ENCODE measurements around the gene BCAP29. TPM values are rescaled to one million over a fixed set of nuclear protein-coding genes. Genes with fewer than 3 reads are reported as not detected.

Gene BCAP29
- total RNA-seq, 1 donor from 2014 or later = 73.0 TPM

- H3K27me3 Mint-ChIP-seq (ENCODE audit: low read depth) = no peaks in the 10 kb centered on the region
- H3K27ac Mint-ChIP-seq (ENCODE audit: unreplicated experiment) = no peak overlapping the region
- peaks cover 27% of the 10 kb centered on the region for H3K4me1 Mint-ChIP-seq (ENCODE audit: low read depth)
- no peak for DNase-seq (ENCODE audit: low spot score)
- TF ChIP-seq CTCF (IDR thresholded peaks at IDR 0.05) = no peak
- H3K4me3 Mint-ChIP-seq (ENCODE audit: unreplicated experiment) = no peak overlapping the region
- no peaks in the 10 kb centered on the region for H3K9me3 Mint-ChIP-seq (ENCODE audit: low read depth)
- H3K36me3 Mint-ChIP-seq (ENCODE audit: low read depth) = peaks cover 11% of the 10 kb centered on the region
Measured at GRCh38 chr7:107582875-107583274, 2.8 kb downstream of the BCAP29 start.

GRCh38 chr7:107584716-107585115 lies 4.7 kb downstream of the BCAP29 start:
- Mint-ChIP-seq H3K36me3 (ENCODE audit: low read depth) (peaks cover 16% of the 10 kb centered on the region), H3K27me3 (ENCODE audit: low read depth) (no peaks in the 10 kb centered on the region), H3K9me3 (ENCODE audit: low read depth) (no peaks in the 10 kb centered on the region), H3K4me3 (ENCODE audit: unreplicated experiment) (no peak overlapping the region), H3K27ac (ENCODE audit: unreplicated experiment) (no peak overlapping the region), H3K4me1 (ENCODE audit: low read depth) (peaks cover 20% of the 10 kb centered on the region)
- TF ChIP-seq CTCF (IDR thresholded peaks at IDR 0.05) = no peak
- no peak for DNase-seq (ENCODE audit: low spot score)

DNA sequence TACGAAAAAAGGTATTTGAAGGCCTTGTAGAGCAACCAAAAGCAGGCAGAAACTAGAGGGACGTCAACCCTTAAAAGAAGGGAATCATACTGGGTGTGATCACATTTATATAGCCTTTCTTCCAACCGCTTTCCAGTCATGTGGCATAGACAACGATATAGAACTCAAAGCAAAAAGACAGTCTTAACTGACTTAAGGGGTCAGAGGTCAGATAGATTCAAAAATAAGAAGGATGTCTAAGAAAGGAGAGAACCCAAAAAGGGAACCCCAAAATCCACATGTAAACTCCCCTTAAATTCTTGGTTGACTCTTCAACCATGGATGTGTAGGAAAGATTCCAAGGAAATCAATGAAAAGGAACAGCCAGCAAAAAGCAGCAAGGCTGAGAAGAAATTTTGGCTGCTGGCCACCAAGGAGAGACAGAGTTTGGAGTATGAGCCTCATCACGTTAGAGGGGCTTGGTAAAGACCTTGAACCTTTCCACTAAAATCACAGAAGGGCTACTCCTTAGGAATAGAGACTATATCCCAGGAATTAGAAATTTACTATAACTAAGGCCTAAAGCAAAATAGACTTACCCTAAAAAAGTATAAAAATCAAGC lies 8.6 kb downstream of the BCAP29 start:
- no peak for TF ChIP-seq CTCF (IDR thresholded peaks at IDR 0.05)
- H3K4me1 Mint-ChIP-seq (ENCODE audit: low read depth) = peaks cover 21% of the 10 kb centered on the region
- peaks cover 16% of the 10 kb centered on the region for H3K36me3 Mint-ChIP-seq (ENCODE audit: low read depth)
- no peaks in the 10 kb centered on the region for H3K9me3 Mint-ChIP-seq (ENCODE audit: low read depth)
- no peak overlapping the region for H3K27ac Mint-ChIP-seq (ENCODE audit: unreplicated experiment)
- no peaks in the 10 kb centered on the region for H3K27me3 Mint-ChIP-seq (ENCODE audit: low read depth)
- no peak for DNase-seq (ENCODE audit: low spot score)
- no peak overlapping the region for H3K4me3 Mint-ChIP-seq (ENCODE audit: unreplicated experiment)

DNA sequence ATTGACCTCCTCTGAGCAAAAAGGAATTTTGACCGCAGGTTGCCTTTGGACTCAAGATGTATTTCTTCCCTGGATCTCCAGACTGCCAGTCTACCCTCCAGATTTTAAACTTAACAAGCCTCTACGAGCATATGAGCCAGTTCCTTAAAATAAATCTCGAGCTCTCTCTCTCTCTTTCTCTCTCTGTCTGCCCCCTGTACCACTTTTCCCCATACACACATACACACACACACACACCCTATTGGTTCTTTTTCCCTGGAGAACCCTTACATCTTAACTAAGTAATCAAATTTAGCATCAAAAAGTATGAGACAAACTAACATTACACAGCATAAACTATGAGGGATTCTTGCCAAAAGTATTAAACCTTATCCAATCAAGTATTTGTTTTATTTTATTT lies 11.4 kb downstream of the BCAP29 start:
- Mint-ChIP-seq H3K4me3 (ENCODE audit: unreplicated experiment) (no peak overlapping the region), H3K36me3 (ENCODE audit: low read depth) (peaks cover 8% of the 10 kb centered on the region), H3K4me1 (ENCODE audit: low read depth) (peaks cover 38% of the 10 kb centered on the region), H3K27ac (ENCODE audit: unreplicated experiment) (peak overlapping the region; percentile 60), H3K27me3 (ENCODE audit: low read depth) (no peaks in the 10 kb centered on the region), H3K9me3 (ENCODE audit: low read depth) (no peaks in the 10 kb centered on the region)
- DNase-seq (ENCODE audit: low spot score) = no peak
- no peak for TF ChIP-seq CTCF (IDR thresholded peaks at IDR 0.05)

DNA sequence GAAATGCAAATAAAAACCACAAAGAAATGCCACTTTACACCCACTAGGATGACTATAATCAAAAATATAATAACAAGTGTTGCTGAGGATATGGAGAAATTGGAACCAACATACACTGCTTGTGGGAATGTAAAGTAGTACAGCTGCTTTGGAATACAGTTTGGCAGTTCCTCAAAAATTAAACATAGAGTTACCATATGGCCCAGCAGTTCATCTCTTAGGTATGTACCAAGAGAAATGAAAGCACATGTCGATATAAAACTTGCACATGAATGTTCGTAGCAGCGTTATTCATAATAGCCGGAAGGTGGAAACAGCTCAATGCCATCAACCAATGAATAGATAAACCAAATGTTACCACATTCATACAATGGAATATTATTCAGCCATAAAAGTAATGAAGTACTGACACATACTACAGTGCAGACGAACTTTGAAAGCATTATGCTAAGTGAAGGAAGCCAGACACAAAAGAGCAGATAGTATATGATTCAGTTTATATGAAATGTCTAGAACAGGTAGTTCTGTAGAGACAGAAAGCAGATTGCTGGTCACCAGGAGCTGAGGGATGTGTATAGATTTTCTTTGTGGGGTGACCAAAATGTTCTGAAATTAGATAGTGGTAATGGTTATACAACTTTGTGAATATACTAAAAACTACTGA lies 12.4 kb downstream of the BCAP29 start:
- Mint-ChIP-seq H3K27me3 (ENCODE audit: low read depth) (no peaks in the 10 kb centered on the region), H3K36me3 (ENCODE audit: low read depth) (peaks cover 9% of the 10 kb centered on the region), H3K9me3 (ENCODE audit: low read depth) (no peaks in the 10 kb centered on the region), H3K27ac (ENCODE audit: unreplicated experiment) (no peak overlapping the region), H3K4me1 (ENCODE audit: low read depth) (peaks cover 38% of the 10 kb centered on the region), H3K4me3 (ENCODE audit: unreplicated experiment) (no peak overlapping the region)
- TF ChIP-seq CTCF (IDR thresholded peaks at IDR 0.05) = no peak
- DNase-seq (ENCODE audit: low spot score) = no peak
